Epithelial cell of alveolus of lung (primary cell): ENCODE measurements around the gene DYTN. TPM values are rescaled to one million over a fixed set of nuclear protein-coding genes. Genes with fewer than 3 reads are reported as not detected.

Source experiments
- total RNA-seq: library from RNA; depleted of rRNA; stranded (reverse); fragments of >200 nt; gene quantifications from 2 replicates; pipeline ENCODE4 v1.2.1, GENCODE V29; 2015

The DYTN gene
- not detected in 2 replicates for total RNA-seq

GRCh38 chr2:206718296-206718695 is at the start of gene DYTN:
TSS of gene DYTN (minus strand) at chr2:206718396. CDS start at chr2:206718279, 117 bp downstream.

GRCh38 chr2:206765242-206766056 is 47.3 kb upstream of the DYTN start, which contains the start of the genes FASTKD2 and MDH1B:
TSS of gene FASTKD2 (plus strand) at chr2:206765606. CDS start at chr2:206766694, 1,088 bp downstream.
TSS of gene MDH1B (minus strand) at chr2:206765328. CDS start at chr2:206765271, 57 bp downstream.

GRCh38 chr2:206642075-206643025 is 75.8 kb downstream of the DYTN start, which contains the start of gene FAM237A:
TSS of gene FAM237A (plus strand) at chr2:206642487. CDS start at chr2:206644237, 1,750 bp downstream.

Other genes starting within 250 kb of the DYTN start
- gene FAM237A, start 75.9 kb downstream of the DYTN start, total RNA-seq, result not detected in 2 replicates
- 0.26 and 1.3 TPM in 2 replicates for gene MDH1B, start 46.9 kb upstream of the DYTN start, total RNA-seq
- gene FASTKD2, start 47.2 kb upstream of the DYTN start, total RNA-seq, result 22.7 and 31.7 TPM in 2 replicates
- not detected in 2 replicates for gene CPO, start 221.1 kb upstream of the DYTN start, total RNA-seq